AG10803 (cell line): ENCODE data around the gene SPOCD1.
A peak's percentile ranks its signal among the peaks of the same experiment; 100 is the strongest.

Experiments used
- DNase-seq: peaks from one replicate; pipeline ENCODE4 v3.0.0; 2010; ENCODE audit warnings: low read depth
- H3K4me3 ChIP-seq: 2 replicates; pipeline ENCODE4 v1.5.1; 2011; ENCODE audit warnings: mild to moderate bottlenecking, low read length, control low read depth
- TF ChIP-seq, protein P1 (sequence below): conservative IDR thresholded peaks from 2 replicates; pipeline ENCODE4 v1.5.1; 2011; ENCODE audit warnings: mild to moderate bottlenecking, low read length, control low read depth, inconsistent platforms

The SPOCD1 gene

DNA sequence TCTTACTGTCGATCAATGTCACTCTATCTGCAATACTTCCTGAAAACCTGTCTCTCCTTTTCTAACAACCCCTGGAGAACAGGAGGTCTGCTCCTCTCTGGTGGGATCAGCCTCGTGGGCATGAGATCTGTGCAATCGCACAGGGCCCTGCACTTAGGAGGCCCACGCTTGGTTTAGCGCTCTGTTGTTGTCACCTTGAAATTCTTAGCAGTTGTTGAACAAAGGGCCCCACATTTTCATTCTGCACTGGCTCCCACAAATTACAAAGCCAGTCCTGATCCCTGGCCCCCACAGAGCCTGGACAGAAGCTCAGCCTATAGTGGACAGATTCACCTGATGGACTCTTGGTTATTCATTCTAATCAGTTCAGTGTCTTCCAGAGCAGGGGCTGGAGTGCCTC is 18.6 kb downstream of the SPOCD1 start:
- no peak for DNase-seq
- peak overlapping the region; percentile 80 for H3K4me3 ChIP-seq
- TF ChIP-seq, protein P1, sequence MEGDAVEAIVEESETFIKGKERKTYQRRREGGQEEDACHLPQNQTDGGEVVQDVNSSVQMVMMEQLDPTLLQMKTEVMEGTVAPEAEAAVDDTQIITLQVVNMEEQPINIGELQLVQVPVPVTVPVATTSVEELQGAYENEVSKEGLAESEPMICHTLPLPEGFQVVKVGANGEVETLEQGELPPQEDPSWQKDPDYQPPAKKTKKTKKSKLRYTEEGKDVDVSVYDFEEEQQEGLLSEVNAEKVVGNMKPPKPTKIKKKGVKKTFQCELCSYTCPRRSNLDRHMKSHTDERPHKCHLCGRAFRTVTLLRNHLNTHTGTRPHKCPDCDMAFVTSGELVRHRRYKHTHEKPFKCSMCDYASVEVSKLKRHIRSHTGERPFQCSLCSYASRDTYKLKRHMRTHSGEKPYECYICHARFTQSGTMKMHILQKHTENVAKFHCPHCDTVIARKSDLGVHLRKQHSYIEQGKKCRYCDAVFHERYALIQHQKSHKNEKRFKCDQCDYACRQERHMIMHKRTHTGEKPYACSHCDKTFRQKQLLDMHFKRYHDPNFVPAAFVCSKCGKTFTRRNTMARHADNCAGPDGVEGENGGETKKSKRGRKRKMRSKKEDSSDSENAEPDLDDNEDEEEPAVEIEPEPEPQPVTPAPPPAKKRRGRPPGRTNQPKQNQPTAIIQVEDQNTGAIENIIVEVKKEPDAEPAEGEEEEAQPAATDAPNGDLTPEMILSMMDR = no peak

DNA sequence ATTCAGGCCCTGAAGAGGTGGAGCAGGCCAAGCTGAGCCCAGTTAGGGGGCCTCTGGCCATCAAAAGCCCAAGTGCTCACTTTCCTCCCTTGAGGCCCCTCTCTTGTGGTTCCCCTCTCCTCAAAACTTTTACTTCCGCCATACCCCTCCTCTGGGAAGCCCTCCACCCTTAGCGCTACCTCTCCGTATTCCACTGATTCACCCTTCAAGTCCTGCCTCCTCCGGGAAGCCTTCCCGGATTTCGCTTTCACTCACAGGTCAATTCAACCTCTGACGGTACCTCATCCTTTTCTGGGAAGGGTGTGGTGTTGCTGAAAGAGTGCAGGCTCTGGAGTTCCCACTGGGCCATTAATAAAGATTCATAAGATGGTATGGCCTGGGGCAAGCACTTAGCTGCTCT is 19.1 kb downstream of the SPOCD1 start:
- DNase-seq = no peak
- H3K4me3 ChIP-seq = peak overlapping the region; percentile 80
- TF ChIP-seq, protein P1 = no peak

DNA sequence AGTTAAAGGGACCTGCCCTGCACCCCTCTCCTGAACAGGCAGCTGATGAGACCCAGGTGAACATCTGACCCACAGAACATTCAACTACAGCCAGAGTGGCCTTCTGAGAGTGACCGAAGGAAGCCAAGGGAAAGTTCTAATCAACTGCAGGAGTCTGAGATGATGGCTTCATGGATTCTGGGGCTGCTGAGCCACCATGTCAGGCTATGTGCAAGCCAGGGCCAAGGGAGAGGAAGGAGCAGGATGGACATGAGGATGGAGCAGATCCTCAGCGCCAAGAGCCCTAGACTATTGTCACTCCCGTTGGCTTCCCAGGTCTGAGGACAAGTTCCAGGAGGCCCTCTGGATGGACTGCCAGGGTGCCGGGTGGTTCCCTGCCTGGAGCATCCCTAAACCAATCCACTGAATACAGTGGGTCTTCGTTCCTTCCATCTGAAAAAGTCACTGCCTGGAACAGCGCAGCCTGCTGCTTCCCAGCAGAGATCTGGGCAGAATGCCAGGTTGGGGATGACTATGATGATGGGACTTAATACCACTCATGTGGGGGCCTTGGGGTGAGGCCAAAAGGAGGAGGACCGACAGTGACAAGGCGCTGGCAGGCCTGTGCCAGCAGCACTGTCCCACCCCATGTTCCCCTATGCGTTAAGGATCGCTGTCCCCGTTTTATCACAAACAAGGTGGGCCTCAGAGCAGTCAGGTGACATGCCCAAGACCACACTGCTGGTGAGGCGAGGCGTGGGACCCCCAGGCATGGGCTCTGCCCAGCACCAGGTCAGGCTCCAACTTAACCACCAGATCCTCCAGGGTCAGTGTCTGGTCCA is 19.8 kb downstream of the SPOCD1 start:
- TF ChIP-seq, protein P1 = peak; percentile 28
- peak overlapping the region; percentile 80 for H3K4me3 ChIP-seq
- DNase-seq = peak; percentile 82

DNA sequence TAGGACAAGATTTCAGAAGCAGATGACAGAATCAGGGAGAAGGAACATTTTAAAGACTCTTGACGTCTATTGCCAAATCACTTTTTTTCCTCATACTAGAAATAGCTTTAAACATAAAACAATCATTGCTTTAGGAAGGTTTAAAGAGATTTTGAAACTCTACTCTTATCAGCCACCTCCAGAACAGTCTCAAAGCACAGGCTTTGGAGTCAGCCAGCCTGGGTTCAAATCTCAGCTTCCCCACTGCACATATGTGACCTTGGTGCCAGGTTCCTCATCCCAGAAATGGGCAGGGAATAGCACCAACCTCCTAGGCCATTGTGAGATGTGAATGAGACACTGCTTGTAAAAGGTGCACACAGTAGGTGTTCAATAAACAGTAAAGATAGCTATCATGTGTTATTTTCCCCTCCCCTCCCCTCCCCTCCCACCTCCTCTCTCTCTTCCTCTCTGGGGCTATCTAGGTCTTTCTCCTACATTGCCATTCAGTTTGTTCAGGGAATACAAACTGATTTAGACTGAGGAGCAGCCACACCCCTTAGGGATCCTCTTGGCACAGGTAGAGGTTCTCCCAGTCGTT is 20.6 kb downstream of the SPOCD1 start:
- no peak for DNase-seq
- TF ChIP-seq, protein P1 = no peak
- H3K4me3 ChIP-seq = no peak overlapping the region

DNA sequence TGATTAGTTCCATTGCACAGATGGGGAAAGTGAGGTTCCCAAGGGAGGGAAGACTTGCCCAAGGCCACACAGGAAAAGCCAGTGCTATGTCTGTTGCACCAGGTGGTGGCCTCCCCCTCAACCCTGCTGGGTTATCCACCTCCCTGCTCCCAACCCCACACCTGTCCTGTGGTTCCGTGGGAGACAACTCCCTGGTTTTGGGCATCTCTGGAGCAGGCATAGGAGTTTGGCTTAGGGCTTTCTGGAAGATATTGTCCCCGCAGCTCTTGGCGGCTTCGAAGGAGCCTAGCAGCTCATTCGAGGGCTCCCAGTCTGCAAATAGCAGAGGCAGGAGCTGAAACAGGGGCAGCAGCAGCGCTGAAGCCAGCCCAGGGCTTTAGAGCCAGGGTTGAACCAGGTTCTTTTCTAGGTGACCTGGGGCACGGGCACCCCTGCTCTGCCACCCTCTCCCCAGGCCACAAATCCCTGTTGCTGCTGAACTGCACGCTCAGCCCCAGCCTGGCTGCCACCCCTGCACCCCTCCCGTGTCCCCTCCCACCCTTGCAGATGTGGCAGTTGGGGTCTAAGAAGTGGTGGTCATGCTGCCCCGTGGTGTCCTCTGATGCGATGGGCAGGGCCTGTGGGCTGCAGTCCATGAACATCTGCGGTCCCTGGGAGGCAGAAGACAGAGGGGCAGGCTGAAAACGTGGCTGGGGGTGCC is 22.1 kb downstream of the SPOCD1 start:
- TF ChIP-seq, protein P1 = no peak
- DNase-seq = no peak
- H3K4me3 ChIP-seq = no peak overlapping the region

DNA sequence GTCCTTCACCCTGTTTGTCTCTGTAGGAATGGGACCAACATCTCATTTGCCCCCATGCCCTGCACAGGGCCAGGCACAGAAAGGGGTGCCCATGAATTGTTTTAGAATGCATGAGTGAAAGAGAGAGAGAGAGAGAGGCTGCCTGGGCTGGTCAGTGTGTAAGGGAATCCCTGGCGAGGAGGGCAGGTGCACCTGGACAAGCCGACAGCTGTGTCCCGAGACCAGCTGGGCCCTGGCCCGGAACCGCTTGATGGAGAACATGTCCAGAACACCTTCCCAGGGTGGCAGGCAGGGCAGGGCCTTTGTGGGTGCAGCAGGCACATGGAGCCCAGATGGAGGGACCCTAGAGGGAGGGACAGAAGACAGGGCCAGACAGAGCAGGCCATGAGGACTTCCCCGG is 22.7 kb downstream of the SPOCD1 start:
- TF ChIP-seq, protein P1 = no peak
- H3K4me3 ChIP-seq = no peak overlapping the region
- no peak for DNase-seq
